ENCODE measurements around the gene HSPB7.
"Not testable (repeated sequence)": the region's sequence is repeated elsewhere in the genome, so short reads cannot be mapped to it uniquely, and the experiment has no call there.

Gene HSPB7

DNA sequence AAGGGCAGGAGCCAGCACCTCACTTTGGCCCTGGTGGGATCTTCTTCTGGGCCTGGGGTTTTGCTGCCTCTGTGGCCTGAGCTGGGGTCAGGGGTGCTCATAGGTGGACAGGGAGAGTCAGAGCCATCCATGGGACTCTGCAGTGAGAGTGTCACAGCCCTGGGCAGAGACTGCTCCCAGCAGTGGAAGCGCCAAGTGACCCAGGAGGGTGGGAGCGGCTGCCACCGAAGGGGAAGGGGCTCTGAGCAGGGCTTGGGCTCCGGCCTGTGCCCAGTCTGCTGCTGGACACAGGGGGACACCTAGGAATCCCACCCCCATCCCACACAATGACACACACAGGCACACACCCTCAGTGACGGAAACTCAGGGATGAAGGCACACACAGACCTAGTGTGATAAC, 26.1 kb upstream of the HSPB7 start:
- Histone ChIP-seq H3K4me2 (ENCODE audit: low read depth, low read length, poor library complexity, severe bottlenecking) (no peak overlapping the region), H3K9me3 (ENCODE audit: insufficient read depth, low read length) (no peaks in the 10 kb centered on the region), H3K79me2 (ENCODE audit: insufficient read depth, low read length) (no peaks in the 10 kb centered on the region), H3K9me2 (replicated peaks; ENCODE audit: insufficient read depth, low read length) (no peaks in the 10 kb centered on the region), H3K36me3 (ENCODE audit: low read length) (no peaks in the 10 kb centered on the region), H2AFZ (ENCODE audit: low read depth, low read length, severe bottlenecking) (no peak overlapping the region), H3F3A (ENCODE audit: insufficient read depth) (no peaks in the 10 kb centered on the region), H3K9ac (ENCODE audit: low read length) (no peak overlapping the region), H3K27me3 (ENCODE audit: low read length) (no peaks in the 10 kb centered on the region), H3K4me3 (ENCODE audit: insufficient read depth, low read length, poor library complexity, severe bottlenecking) (no peak overlapping the region), H3K27ac (ENCODE audit: low read depth, low read length) (no peak overlapping the region), H4K20me1 (ENCODE audit: low read depth, low read length) (no peaks in the 10 kb centered on the region)
- TF ChIP-seq EZH2phosphoT487 (conservative IDR thresholded peaks at IDR 0.05; ENCODE audit: low read length): no peak
- TF ChIP-seq, protein P1, sequence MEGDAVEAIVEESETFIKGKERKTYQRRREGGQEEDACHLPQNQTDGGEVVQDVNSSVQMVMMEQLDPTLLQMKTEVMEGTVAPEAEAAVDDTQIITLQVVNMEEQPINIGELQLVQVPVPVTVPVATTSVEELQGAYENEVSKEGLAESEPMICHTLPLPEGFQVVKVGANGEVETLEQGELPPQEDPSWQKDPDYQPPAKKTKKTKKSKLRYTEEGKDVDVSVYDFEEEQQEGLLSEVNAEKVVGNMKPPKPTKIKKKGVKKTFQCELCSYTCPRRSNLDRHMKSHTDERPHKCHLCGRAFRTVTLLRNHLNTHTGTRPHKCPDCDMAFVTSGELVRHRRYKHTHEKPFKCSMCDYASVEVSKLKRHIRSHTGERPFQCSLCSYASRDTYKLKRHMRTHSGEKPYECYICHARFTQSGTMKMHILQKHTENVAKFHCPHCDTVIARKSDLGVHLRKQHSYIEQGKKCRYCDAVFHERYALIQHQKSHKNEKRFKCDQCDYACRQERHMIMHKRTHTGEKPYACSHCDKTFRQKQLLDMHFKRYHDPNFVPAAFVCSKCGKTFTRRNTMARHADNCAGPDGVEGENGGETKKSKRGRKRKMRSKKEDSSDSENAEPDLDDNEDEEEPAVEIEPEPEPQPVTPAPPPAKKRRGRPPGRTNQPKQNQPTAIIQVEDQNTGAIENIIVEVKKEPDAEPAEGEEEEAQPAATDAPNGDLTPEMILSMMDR (IDR thresholded peaks at IDR 0.05; ENCODE audit: insufficient read depth, low read length, poor library complexity, severe bottlenecking): no peak

DNA sequence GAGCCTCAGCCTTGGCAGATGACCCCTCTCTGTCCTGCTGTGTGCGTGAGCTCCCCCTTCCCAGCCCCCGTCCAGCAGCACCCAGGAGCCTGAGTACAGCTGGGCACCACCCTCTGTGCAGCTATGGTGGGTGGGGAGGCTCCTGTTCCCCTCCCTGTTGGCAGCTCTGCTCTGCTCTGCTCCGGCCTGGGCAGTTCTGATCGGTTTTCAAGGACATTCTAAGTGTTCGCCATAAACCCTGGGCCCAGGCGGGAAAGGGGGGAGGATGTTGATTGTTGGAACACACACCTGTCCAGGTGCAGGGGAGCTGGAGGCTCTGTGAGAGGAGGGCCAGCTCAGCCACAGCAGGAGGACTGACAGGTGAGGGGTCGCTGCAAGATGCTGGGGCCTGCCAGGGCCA, 25.7 kb upstream of the HSPB7 start, which contains the start of gene CLCNKB:
TSS of gene CLCNKB (plus strand) at position 262 of the 400 bp plus-strand sequence. CDS start 711 bp downstream, outside the sequence.
- H3K9ac ChIP-seq (ENCODE audit: low read length): no peak within 1 kb of the TSS
- H4K20me1 ChIP-seq (ENCODE audit: low read depth, low read length): no peaks in the 10 kb centered on the region
- TF ChIP-seq EZH2phosphoT487 (conservative IDR thresholded peaks at IDR 0.05; ENCODE audit: low read length): no peak
- TF ChIP-seq, protein P1 (IDR thresholded peaks at IDR 0.05; ENCODE audit: insufficient read depth, low read length, poor library complexity, severe bottlenecking): no peak
- no peaks in the 10 kb centered on the region for H3K9me3 ChIP-seq (ENCODE audit: insufficient read depth, low read length)
- H3K4me3 ChIP-seq (ENCODE audit: insufficient read depth, low read length, poor library complexity, severe bottlenecking): no peak within 1 kb of the TSS
- no peaks in the 10 kb centered on the region for H3K27me3 ChIP-seq (ENCODE audit: low read length)
- no peaks in the 10 kb centered on the region for H3K9me2 ChIP-seq (replicated peaks; ENCODE audit: insufficient read depth, low read length)
- H3K36me3 ChIP-seq (ENCODE audit: low read length): no peaks in the 10 kb centered on the region
- H3K4me2 ChIP-seq (ENCODE audit: low read depth, low read length, poor library complexity, severe bottlenecking): no peak within 1 kb of the TSS
- H3F3A ChIP-seq (ENCODE audit: insufficient read depth): no peaks in the 10 kb centered on the region
- H3K79me2 ChIP-seq (ENCODE audit: insufficient read depth, low read length): no peaks in the 10 kb centered on the region
- no peak within 1 kb of the TSS for H3K27ac ChIP-seq (ENCODE audit: low read depth, low read length)
- no peak within 1 kb of the TSS for H2AFZ ChIP-seq (ENCODE audit: low read depth, low read length, severe bottlenecking)

DNA sequence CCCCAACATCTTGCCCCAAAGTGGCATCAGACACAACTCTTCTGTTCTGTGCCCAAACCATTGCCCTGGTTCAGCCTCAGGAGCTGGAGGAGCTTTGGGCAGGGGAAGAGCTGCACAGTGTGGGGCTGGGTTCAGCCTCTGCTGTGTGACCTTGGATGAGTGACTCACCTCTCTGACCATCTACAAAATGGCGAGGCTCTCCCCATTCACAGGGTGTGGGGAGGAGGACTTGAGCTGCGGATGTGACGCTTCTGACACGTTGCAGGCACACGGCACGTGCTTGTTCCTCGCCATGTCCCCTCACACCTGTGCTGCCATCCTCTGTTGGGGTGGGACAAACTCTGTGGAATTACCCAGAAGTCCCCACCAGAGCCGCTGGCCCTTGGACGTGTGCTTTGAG, 24.8 kb upstream of the HSPB7 start:
- not testable (repeated sequence) for H3K9ac ChIP-seq (ENCODE audit: low read length); H3K9me3 ChIP-seq (ENCODE audit: insufficient read depth, low read length); H3K4me2 ChIP-seq (ENCODE audit: low read depth, low read length, poor library complexity, severe bottlenecking); H3K9me2 ChIP-seq (replicated peaks; ENCODE audit: insufficient read depth, low read length); H3K36me3 ChIP-seq (ENCODE audit: low read length); H3K27me3 ChIP-seq (ENCODE audit: low read length); H2AFZ ChIP-seq (ENCODE audit: low read depth, low read length, severe bottlenecking); H3K4me3 ChIP-seq (ENCODE audit: insufficient read depth, low read length, poor library complexity, severe bottlenecking); H3K79me2 ChIP-seq (ENCODE audit: insufficient read depth, low read length); H4K20me1 ChIP-seq (ENCODE audit: low read depth, low read length); H3F3A ChIP-seq (ENCODE audit: insufficient read depth); H3K27ac ChIP-seq (ENCODE audit: low read depth, low read length)

DNA sequence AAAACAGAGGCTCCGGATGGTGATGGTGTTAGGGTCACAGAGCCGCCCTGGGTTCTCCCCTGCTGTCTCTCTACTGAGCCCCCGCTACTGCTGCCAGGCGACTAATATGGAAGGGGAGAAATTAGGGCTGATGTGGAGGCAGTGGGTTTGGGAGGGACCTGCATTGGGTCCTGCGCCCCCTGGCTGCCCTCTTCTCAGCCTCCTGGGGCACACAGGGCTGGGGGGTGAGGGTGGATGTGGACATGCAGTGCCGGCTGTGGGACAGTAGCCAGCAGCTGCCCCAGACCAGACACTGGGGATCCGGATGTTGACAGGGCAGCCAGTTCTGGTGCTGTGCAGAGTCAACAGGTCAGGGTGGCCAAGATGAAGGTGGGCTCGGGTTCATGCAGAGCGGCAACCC, 24.3 kb upstream of the HSPB7 start:
- H3F3A ChIP-seq (ENCODE audit: insufficient read depth): no peaks in the 10 kb centered on the region
- H2AFZ ChIP-seq (ENCODE audit: low read depth, low read length, severe bottlenecking): no peak overlapping the region
- no peaks in the 10 kb centered on the region for H3K9me3 ChIP-seq (ENCODE audit: insufficient read depth, low read length)
- H3K9me2 ChIP-seq (replicated peaks; ENCODE audit: insufficient read depth, low read length): no peaks in the 10 kb centered on the region
- no peaks in the 10 kb centered on the region for H4K20me1 ChIP-seq (ENCODE audit: low read depth, low read length)
- no peak overlapping the region for H3K4me2 ChIP-seq (ENCODE audit: low read depth, low read length, poor library complexity, severe bottlenecking)
- H3K9ac ChIP-seq (ENCODE audit: low read length): no peak overlapping the region
- TF ChIP-seq EZH2phosphoT487 (conservative IDR thresholded peaks at IDR 0.05; ENCODE audit: low read length): no peak
- H3K79me2 ChIP-seq (ENCODE audit: insufficient read depth, low read length): no peaks in the 10 kb centered on the region
- no peaks in the 10 kb centered on the region for H3K27me3 ChIP-seq (ENCODE audit: low read length)
- H3K36me3 ChIP-seq (ENCODE audit: low read length): no peaks in the 10 kb centered on the region
- no peak overlapping the region for H3K4me3 ChIP-seq (ENCODE audit: insufficient read depth, low read length, poor library complexity, severe bottlenecking)
- no peak overlapping the region for H3K27ac ChIP-seq (ENCODE audit: low read depth, low read length)
